Embryonic facial prominence (tissue), 1 donor: ENCODE results near the gene CFAP410.

ENCODE experiments used
- DNase-seq: peaks from one replicate; pipeline ENCODE4 v3.0.0-alpha.2; 2016; ENCODE audit errors: extremely low spot score

The CFAP410 gene

GRCh38 chr21:44298301-44298700 lies 40.9 kb downstream of the CFAP410 start:
- DNase-seq = no peak

GRCh38 chr21:44297525-44298290 lies 41.5 kb downstream of the CFAP410 start:
- peak; percentile 44 for DNase-seq

GRCh38 chr21:44296916-44297315 lies 42.3 kb downstream of the CFAP410 start:
- DNase-seq = no peak

- DNase-seq = no peak
Measured at GRCh38 chr21:44296103-44296519, 43.1 kb downstream of the CFAP410 start.

- DNase-seq = no peak
Measured at GRCh38 chr21:44295646-44296045, 43.5 kb downstream of the CFAP410 start.

GRCh38 chr21:44295163-44295573 lies 44.0 kb downstream of the CFAP410 start:
- no peak for DNase-seq

- no peak for DNase-seq
Measured at GRCh38 chr21:44294391-44295162, 44.6 kb downstream of the CFAP410 start.

GRCh38 chr21:44293551-44294231 lies 45.5 kb downstream of the CFAP410 start:
- DNase-seq = no peak

GRCh38 chr21:44292812-44293195 lies 46.4 kb downstream of the CFAP410 start:
- DNase-seq = no peak

GRCh38 chr21:44291936-44292811 lies 47.0 kb downstream of the CFAP410 start:
- no peak for DNase-seq

GRCh38 chr21:44291078-44291935 lies 47.9 kb downstream of the CFAP410 start:
- no peak for DNase-seq

GRCh38 chr21:44290327-44291077 lies 48.7 kb downstream of the CFAP410 start:
- DNase-seq = no peak

- DNase-seq = no peak
Measured at GRCh38 chr21:44289381-44290010, 49.7 kb downstream of the CFAP410 start.

GRCh38 chr21:44288251-44289110 lies 50.7 kb downstream of the CFAP410 start:
- no peak for DNase-seq

GRCh38 chr21:44286716-44287632 lies 52.2 kb downstream of the CFAP410 start:
- no peak for DNase-seq

- no peak for DNase-seq
Measured at GRCh38 chr21:44286086-44286715, 53.0 kb downstream of the CFAP410 start.
